Subcutaneous abdominal adipose tissue (tissue), 5 donors: ENCODE data around the gene MUSK.
A peak's percentile ranks its signal among the peaks of the same experiment; 100 is the strongest.

Source experiments
- H3K27ac ChIP-seq: one replicate; pipeline ENCODE4 v1.7.0; 2013; ENCODE audit warnings: low read depth, mild to moderate bottlenecking, inconsistent platforms, low read length, moderate library complexity
- H3K27me3 ChIP-seq, 5 donors: one replicate each; pipeline ENCODE4 v1.7.0; 2013; ENCODE audit warnings: low read length in 5 of 5, inconsistent platforms in 1 of 5; ENCODE audit not compliant: control insufficient read depth in 5 of 5, insufficient read depth in 4 of 5
- H3K36me3 ChIP-seq, 5 donors: one replicate each; pipeline ENCODE4 v1.7.0; 2013; ENCODE audit warnings: low read length in 5 of 5; ENCODE audit not compliant: control insufficient read depth in 5 of 5, insufficient read depth in 5 of 5
- H3K4me1 ChIP-seq, 5 donors: one replicate each; pipeline ENCODE4 v1.7.0; 2013; ENCODE audit warnings: low read length in 5 of 5, mild to moderate bottlenecking in 3 of 5, moderate library complexity in 1 of 5; ENCODE audit not compliant: control insufficient read depth in 5 of 5, insufficient read depth in 5 of 5
- H3K4me3 ChIP-seq, 5 donors: one replicate each; pipeline ENCODE4 v1.7.0; 2013; ENCODE audit warnings: low read length in 5 of 5, low read depth in 1 of 5
- H3K9ac ChIP-seq, 5 donors: one replicate each; pipeline ENCODE4 v1.7.0; 2013; ENCODE audit warnings: low read length in 5 of 5, mild to moderate bottlenecking in 4 of 5, moderate library complexity in 3 of 5
- H3K9me3 ChIP-seq, 5 donors: one replicate each; pipeline ENCODE4 v1.7.0; 2013; ENCODE audit warnings: low read length in 5 of 5; ENCODE audit not compliant: control insufficient read depth in 5 of 5
- donor health status: healthy.
- donor health status: healthy.
- donor health status: healthy.
- donor health status: healthy.
- donor health status: healthy.

Gene MUSK

GRCh38 chr9:110752766-110753165, 84.2 kb downstream of the MUSK start:
- H3K9ac ChIP-seq, result no peak overlapping the region
- H3K9me3 ChIP-seq, result no peaks in the 10 kb centered on the region
- peaks cover 0 to 17% (median 12%) of the 10 kb centered on the region in 5 donors for H3K4me1 ChIP-seq
- no peaks in the 10 kb centered on the region for H3K36me3 ChIP-seq
- H3K27ac ChIP-seq, result peak overlapping the region; percentile 35
- no peak overlapping the region for H3K4me3 ChIP-seq
- H3K27me3 ChIP-seq, result no peaks in the 10 kb centered on the region

GRCh38 chr9:110753731-110754231, 85.2 kb downstream of the MUSK start:
- H3K4me1 ChIP-seq, result peaks cover 0 to 17% (median 12%) of the 10 kb centered on the region in 5 donors
- H3K9me3 ChIP-seq, result no peaks in the 10 kb centered on the region
- no peaks in the 10 kb centered on the region for H3K27me3 ChIP-seq
- H3K9ac ChIP-seq, result no peak overlapping the region
- H3K4me3 ChIP-seq, result no peak overlapping the region
- H3K27ac ChIP-seq, result peak overlapping the region; percentile 35
- no peaks in the 10 kb centered on the region for H3K36me3 ChIP-seq

- H3K9me3 ChIP-seq, result no peaks in the 10 kb centered on the region
- no peaks in the 10 kb centered on the region for H3K36me3 ChIP-seq
- no peak overlapping the region for H3K27ac ChIP-seq
- H3K4me3 ChIP-seq, result no peak overlapping the region
- no peak overlapping the region for H3K9ac ChIP-seq
- H3K4me1 ChIP-seq, result peaks cover 0 to 15% (median 10%) of the 10 kb centered on the region in 5 donors
- no peaks in the 10 kb centered on the region for H3K27me3 ChIP-seq
These were observed 86.6 kb downstream of the MUSK start for GRCh38 chr9:110755179-110755578.

- Histone ChIP-seq H3K36me3 (no peaks in the 10 kb centered on the region), H3K9ac (no peak overlapping the region), H3K27ac (no peak overlapping the region), H3K4me3 (no peak overlapping the region), H3K4me1 (peaks cover 0 to 9% (median 6%) of the 10 kb centered on the region in 5 donors), H3K27me3 (no peaks in the 10 kb centered on the region), H3K9me3 (no peaks in the 10 kb centered on the region)
These were observed 89.6 kb downstream of the MUSK start for GRCh38 chr9:110758201-110758600.

GRCh38 chr9:110762783-110763182, 94.2 kb downstream of the MUSK start:
- no peak overlapping the region for H3K4me3 ChIP-seq
- no peaks in the 10 kb centered on the region for H3K9me3 ChIP-seq
- H3K27me3 ChIP-seq, result no peaks in the 10 kb centered on the region

GRCh38 chr9:110763568-110763967, 95.0 kb downstream of the MUSK start:
- no peak overlapping the region for H3K9ac ChIP-seq
- H3K4me1 ChIP-seq, result peaks cover 0 to 7% (median 0%) of the 10 kb centered on the region in 5 donors
- no peak overlapping the region for H3K27ac ChIP-seq
- H3K9me3 ChIP-seq, result no peaks in the 10 kb centered on the region
- H3K36me3 ChIP-seq, result no peaks in the 10 kb centered on the region
- no peak overlapping the region for H3K4me3 ChIP-seq
- no peaks in the 10 kb centered on the region for H3K27me3 ChIP-seq

More at GRCh38 chr9:110762783-110763182, 94.2 kb downstream of the MUSK start:
- no peak overlapping the region for H3K27ac ChIP-seq
- H3K9ac ChIP-seq, result no peak overlapping the region
- H3K36me3 ChIP-seq, result no peaks in the 10 kb centered on the region
- H3K4me1 ChIP-seq, result peaks cover 0 to 3% (median 0%) of the 10 kb centered on the region in 5 donors

- Histone ChIP-seq H3K9ac (no peak overlapping the region), H3K4me1 (peaks cover 0 to 7% (median 2%) of the 10 kb centered on the region in 5 donors), H3K27me3 (no peaks in the 10 kb centered on the region), H3K9me3 (no peaks in the 10 kb centered on the region), H3K27ac (no peak overlapping the region), H3K4me3 (no peak overlapping the region), H3K36me3 (no peaks in the 10 kb centered on the region)
These were observed 95.4 kb downstream of the MUSK start for GRCh38 chr9:110764006-110764405.

- H3K4me1 ChIP-seq, result peaks cover 0 to 7% (median 3%) of the 10 kb centered on the region in 5 donors
- no peak overlapping the region for H3K9ac ChIP-seq
- no peaks in the 10 kb centered on the region for H3K9me3 ChIP-seq
- no peaks in the 10 kb centered on the region for H3K36me3 ChIP-seq
- H3K27ac ChIP-seq, result no peak overlapping the region
- H3K4me3 ChIP-seq, result no peak overlapping the region
- no peaks in the 10 kb centered on the region for H3K27me3 ChIP-seq
These were observed 97.3 kb downstream of the MUSK start for GRCh38 chr9:110765926-110766325.

GRCh38 chr9:110767559-110768063, 99.0 kb downstream of the MUSK start:
- Histone ChIP-seq H3K4me1 (peaks cover 0 to 7% (median 3%) of the 10 kb centered on the region in 5 donors), H3K9ac (no peak overlapping the region), H3K27ac (no peak overlapping the region)

GRCh38 chr9:110768886-110769285, 100.3 kb downstream of the MUSK start:
- Histone ChIP-seq H3K4me3 (no peak overlapping the region), H3K36me3 (no peaks in the 10 kb centered on the region), H3K9ac (no peak overlapping the region), H3K4me1 (peaks cover 0 to 7% (median 3%) of the 10 kb centered on the region in 5 donors), H3K27ac (no peak overlapping the region), H3K27me3 (no peaks in the 10 kb centered on the region), H3K9me3 (no peaks in the 10 kb centered on the region)

More at GRCh38 chr9:110767559-110768063, 99.0 kb downstream of the MUSK start:
- Histone ChIP-seq H3K27me3 (no peaks in the 10 kb centered on the region), H3K36me3 (no peaks in the 10 kb centered on the region), H3K4me3 (peak overlapping the region in 2 of 5 donors; percentile 17 to 35), H3K9me3 (no peaks in the 10 kb centered on the region)
